NCI-H2171 (cell line): ENCODE data around the gene OSM.

ENCODE experiments used
- DNase-seq: peaks from one replicate; lab custom pipeline; 2025; lab: John Stamatoyannopoulos, UW

OSM gene

DNA sequence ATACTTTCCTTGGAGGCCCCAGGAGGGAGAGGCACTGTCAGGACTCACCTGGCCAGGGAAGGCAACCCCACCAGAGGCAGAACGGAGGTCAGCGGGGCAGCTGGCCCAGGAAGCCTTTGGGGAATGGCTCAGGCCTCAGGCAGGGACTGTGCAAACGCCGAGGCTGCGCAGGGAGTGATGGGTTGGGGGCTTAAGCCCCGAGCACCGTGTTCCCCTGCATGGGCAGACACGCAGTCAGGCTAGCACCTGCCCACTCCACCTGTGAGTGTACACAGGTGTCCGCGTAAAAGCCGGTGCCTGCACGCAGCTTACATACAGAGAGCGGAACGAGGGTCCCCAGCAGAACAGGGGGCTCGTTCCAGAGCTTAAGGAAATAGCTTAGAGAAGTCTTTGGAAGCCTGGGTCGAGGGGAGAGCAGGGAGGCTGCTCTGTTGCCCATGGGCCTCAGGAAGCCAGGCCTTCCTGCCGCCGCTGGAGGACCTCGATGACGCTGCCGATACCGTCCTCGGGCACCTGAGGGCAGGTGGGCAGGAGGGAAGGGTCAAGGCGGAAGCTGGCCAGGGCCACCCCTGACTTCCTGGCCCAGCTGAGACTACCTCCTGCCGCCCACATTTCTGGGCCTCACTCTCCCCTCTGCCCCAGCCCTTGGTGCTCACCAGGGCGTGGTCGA lies 18.7 kb upstream of the OSM start:
- DNase-seq, result no peak

DNA sequence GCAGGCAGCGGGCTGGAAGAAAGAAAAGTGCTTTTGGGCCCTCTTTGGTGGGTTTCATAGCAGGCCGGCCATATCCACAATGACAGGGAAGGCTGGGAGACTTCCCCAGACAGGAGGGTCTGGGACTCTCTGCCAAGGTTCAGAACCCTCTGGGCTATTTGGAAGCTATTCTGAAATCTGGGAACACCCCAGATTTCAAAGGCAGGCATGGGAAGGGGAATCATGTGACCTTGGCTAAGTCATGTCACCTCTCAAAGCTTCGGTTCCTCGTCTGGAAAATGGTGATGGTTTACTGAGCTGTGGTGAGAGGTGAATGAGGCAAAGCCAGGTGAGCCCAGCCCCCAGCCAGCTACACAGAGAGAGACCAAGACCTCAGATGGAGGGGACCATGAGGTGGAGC lies 18.0 kb upstream of the OSM start:
- DNase-seq, result no peak

DNA sequence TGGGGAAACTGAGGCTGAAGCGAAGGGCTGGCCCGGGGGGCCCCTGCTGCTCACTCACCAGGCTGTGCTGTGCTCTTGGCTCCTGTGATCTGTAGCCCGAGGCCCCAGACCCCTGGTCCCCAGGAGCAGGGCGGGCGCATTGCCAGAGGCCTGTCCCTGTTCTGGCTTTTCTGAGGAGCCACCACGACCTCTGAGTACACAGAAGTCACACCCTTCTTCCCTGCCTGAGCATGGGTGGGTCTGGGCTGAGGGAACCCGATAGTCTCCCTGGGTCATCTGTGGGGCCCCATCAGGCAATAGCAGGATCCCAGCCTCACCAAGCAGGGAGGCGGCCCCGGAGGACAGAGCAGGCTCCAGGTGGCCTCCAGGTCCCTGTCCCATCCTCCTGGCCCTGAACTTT lies 17.5 kb upstream of the OSM start:
- no peak for DNase-seq

DNA sequence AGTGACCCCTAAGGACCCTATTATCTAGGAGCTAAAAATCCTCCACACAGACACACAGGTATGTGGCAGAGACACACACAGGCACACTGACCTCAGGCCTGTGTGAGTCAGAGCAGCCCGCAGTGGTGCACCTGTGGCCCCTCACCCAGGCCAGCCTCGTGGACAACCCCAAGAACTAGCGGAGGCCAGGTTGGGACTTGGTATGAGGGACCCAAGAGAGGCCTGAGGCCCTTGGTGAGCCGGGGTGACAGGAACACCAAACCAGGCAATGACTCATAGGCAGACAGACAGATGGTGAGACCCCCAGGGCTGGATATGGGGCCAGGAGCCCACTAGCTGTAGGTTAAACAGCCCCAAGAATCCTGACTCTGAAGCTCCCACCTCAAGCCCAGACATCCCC lies 16.7 kb upstream of the OSM start:
- no peak for DNase-seq

DNA sequence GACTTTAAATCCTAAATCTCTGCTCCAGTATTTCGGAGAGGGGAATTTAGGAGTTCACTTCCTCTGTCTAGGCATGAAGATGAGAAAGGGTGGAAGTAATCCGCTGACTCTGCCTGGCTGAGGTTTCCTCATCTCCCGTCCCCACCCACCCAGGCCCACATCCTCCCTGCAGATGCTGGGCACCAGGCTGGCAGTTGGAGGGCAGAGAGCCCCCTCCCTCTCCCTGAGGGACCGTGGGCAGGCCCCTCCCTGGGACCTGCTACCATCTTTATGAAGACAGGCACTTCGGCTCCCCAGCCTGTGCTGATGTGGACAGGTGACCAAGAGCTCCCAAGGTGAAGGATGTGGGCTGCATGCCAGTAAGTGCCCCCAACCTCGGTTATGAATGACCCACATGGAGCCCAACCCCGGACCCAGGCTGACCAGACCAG lies 16.0 kb upstream of the OSM start:
- no peak for DNase-seq

DNA sequence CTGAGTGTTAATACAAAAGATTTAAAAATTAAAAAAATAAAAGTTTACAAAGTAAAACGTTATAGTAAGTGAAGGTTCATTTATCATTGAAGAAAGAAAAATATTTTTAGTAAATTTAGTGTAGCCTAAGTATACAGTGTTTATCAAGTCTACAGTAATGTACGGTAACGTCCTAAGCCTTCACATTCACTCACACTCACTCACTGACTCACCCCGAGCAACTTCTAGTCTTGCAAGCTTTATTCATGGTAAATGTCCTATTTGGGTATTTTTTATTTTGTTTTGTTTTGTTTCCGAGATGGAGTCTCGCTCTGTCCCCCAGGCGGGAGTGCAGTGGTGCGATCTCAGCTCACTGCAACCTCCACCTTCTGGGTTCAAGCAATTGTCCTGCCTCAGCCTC lies 13.9 kb upstream of the OSM start:
- DNase-seq, result no peak

DNA sequence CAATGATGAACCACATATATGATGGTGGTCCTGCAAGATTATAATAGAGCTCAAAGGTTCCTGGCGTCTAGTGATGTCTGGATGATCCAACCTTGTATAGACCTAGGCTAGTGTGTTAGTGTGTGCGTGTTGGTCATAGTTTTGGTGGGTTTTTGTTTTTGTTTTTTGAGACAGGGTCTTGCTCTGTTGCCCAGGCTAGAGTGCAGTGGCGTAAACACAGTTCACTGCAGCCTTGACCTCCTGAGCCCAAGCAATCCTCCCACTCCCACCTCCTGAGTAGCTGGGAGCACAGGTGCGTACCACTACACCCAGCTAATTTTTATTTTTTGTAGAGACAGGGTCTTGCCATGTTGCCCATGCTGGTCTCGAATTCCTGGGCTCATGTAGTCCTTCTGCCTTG lies 13.3 kb upstream of the OSM start:
- DNase-seq, result no peak

DNA sequence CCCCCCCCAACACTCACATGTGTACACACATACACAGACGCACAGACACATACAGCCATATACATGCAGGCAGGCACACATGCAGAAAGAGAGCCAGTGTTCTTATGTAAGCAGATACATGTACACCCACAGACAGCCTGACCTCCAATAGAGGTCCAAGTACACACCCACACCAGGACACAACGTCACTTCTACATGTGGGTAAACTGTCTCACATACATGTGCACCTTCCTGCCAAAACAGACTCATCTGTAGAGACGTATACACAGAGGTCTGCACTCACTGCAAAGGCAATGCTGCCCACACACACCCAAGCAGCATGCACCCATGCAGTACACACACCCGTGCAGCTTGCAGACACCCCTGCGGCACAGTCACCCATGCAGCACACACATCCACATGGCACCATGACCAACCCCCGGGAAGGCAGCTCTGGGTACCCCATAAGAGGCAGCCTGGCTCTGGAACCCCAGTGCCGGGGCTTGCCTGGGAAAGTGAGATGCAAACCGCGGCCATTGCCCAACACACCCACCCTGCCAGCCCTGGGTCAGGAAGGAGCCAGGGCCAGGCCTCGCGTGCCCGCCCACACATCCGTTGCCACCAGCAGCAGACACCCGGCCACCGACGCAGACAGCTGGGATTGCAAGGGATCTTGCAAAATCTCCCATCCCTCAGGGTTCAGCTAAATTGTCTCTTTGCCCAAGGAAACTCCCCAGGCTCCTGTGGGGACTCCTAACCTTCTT lies 12.6 kb upstream of the OSM start:
- DNase-seq, result no peak

DNA sequence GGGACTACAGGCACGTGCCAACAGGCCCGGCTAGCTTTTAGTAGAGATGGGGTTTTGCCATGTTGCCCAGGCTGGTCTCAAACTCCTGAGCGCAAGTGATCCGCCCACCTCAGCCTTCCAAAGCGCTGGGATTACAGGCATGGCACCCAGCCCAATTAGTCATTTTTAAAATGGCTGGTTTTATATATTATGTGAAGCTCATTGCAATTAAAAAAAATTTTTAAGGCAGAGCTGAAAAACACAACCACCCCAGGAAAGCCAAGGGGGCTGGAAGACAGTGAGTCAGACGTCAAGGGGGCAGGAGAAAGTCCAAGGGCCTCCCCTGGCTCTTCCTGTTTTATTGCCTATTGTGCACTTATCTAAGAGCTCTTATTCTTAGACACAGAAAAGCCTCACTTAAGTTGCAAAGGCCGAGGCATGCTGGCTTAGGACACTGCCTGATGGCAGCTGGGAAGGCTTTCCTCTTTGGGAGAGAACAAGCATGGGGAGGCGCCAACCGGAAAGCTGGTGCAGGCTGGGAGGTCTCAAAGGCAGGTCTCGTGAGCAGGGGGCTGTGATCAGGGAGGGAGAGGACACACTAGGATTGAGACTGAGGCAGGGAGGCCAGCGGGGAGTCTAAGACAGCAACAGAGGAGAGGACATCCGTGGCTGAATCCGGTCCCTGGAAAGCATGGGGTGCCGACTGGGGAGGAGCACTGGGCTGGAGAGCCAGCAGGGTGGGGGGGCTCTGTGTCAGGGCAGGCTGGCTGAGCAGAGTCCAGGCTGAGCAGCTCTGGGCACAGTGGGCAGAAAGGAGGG lies 11.1 kb upstream of the OSM start:
- no peak for DNase-seq

DNA sequence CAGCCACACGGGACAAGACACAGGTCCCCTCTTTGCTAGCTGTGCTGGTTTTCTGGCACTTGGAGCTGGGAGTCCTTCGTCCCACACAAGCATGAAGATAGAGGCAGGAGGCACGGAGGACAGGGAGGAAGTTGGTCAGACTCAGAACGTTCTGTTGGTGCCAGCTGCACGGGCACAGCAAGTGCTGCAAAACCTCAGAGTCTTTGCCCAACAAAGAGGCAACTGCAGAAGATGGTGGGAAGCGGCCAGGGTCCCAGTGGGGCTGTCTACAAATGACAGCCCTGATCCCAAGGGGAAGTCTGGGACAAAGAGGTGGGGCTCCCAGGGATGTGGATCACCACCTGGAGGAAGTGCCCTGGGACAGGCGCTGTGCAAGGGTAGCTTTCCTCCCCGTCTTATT lies 9.4 kb upstream of the OSM start:
- DNase-seq, result no peak

DNA sequence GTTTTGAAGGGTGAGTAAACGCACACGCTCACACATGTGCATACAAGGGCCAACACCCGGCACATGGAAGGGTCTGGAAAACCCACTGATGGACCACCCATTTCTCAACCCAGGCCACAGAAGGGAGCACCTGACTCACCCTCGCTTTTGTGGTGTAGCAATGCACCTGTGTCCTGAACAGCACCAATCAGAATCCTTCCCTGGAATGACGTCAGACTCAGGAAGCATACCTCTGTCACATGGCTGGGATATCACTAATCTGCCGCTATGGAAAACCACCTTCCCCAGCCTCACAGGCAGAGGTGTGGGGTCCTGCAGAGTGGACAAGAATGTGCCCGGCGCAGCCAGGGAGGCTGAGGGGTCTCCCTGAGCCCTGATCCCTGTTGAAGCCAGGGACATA lies 9.0 kb upstream of the OSM start:
- no peak for DNase-seq

DNA sequence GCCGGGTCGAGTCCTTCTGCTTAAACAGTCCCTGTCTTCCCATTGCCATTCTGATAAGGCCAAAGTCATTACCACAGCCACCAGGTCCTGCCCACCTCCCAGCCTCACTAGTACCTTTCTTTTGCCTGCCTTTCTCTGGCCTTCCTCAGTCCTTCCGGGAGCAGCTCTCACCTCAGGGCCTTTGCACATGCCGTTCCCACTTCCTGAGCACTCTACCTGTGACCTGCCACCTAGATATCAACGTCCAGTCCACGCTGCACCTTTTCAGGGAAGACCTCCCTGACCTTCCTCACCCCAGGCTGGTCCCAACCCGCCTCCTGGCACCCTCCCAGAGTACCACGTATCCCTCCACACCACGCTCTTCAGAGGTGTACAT lies 7.8 kb upstream of the OSM start:
- DNase-seq, result no peak

DNA sequence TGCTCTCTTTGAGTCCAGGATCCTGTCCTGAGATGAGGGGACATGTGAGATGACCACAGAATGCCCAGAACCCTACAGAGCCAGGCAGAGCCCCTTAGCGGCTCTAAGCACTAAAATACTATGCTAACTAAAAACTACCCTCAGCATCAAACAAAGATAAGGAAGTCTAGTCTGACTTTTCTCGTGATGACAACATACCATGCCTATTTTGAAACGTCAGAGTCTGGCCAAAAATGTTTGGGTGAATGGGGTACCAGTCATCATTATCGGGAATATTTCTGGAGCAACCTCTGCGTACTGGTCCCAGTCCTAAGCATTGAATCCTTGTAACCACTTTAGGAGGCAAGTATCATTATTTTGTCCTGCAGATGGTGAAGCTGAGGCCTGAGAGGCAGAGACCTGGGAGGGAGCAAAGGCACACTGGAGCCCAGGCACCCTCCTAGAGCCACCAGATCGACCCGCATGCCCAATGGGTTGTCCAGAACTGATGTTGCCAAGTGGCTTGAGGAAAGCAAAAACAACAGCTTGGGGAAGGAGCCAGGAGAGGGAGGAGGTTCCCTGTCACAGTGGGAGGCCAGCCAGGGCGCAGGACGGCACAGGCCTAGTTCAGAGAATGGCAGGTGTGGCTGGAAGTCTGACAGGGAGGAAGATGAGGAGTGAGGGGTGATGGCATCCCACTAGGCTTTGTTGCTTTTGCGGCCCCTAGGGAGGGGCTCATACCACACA lies 7.2 kb upstream of the OSM start:
- DNase-seq, result no peak

DNA sequence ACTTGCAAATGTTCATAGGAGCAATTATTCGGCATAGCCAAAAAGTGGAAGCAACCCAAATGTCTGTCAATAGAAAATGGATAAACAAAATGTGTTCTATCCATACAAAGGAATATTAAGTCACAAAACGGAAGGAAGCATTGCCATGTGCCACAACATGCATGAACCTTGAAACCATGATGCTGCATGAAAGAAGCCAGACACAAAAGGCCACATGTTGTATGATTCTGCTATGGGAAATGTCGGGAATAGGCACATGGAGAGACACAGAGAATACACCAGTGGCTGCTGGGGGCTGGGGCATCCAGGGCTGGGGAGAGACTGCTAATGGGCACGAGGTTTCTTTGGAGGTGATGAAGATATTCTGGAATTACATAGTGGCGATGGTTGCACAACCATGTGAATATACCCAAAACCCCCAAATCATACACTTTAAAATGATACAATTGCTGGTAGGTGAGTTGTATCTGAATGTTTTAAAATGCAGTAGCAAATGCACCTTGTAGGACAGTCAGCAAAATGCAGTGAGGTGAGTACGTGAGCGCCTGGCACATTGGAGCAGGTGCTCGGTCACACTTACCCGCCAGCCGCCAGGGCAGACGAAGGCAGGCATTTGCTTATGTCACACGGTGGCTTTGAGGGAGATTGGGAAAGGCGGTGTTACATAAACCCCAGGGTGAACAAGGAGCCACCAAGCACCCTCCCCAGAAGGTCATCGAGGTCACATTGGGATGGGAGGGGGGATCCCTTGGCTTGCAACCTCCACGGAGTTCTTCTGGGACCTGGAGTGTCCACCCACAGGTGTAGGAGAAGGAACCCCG lies 6.3 kb upstream of the OSM start:
- no peak for DNase-seq

DNA sequence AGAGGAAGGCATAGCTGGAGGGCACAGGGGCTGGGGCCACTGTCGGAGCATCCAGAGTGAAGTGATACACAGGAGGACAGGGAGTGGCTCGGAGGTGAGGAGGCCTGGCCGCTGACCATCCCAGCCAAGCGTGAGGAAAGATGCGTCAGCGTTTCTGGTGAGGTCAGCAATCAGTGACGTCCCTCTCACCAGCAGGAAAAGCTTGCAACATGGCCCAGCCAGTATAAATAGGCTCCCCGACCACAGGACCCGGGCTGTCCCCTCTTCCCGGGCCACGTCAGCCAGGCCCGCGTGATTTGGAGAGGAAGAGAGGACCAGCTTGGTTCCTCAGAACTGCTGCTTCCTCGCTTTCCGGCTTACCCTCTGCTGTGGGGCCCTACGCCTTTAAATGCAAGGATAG lies 4.2 kb upstream of the OSM start:
- DNase-seq, result no peak

DNA sequence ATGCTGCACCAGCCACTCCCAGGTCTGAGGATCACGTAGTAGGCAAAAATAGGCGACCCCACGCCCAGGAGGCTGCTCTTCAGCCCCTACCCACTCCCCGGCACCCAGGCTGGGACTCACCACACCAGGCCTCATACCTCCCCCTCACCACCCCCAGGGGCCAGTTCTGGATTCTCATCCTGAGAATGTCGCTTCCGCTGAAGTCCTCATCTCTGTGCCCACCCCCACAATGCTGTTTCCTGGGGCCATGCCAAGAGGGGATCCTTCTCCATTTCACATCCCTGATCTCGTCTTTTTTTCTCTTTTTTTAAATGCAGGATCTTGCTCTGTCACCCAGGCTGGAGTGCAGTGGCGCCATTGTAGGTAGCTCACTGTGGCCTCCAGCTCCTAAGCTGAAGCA lies 1.7 kb upstream of the OSM start:
- DNase-seq, result no peak

DNA sequence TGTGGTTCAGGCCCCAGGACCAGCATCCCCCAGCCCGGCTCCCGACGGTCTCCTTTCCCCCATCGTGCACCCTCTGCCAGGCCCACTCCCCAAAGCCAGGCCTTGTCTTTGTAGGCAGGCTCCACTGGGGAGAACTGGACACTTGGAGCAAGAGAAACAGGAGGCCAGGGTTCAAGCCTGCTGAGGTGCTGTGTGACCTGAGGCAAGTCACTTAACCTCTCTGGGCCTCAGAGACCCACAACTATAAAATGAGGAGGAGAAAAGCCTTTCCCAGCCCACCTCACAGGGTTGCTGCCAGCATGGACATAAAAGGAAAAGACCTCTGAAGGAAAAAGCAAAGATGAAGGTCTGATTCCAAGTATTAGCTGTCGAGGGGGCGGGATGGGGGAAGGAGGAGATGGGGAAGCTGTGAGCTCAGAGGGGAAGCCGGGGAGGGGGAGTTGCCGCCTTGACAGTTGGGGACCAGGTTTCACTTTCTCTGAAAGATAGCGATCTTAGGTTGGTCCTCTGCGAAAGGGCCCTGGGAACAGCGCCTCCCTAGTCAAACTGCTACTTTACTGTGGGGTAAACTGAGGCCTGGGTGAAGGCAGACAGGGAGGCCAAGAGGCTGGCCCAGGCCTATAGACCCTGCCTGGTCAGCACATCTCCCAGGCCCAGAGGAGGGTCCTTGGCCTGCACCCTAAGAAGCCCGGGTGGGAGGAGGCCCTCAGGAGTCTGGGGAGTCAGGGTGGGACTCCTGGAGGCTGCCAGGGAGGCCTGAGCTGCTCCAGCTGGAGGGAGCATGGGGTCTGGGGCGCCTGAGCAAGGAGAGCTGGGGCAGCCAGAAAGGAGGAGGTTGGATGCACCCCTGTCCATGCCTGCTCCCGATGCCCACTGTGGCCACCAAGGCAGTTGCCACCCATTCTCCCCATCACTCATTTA lies 991 bp upstream of the OSM start:
- no peak for DNase-seq

DNA sequence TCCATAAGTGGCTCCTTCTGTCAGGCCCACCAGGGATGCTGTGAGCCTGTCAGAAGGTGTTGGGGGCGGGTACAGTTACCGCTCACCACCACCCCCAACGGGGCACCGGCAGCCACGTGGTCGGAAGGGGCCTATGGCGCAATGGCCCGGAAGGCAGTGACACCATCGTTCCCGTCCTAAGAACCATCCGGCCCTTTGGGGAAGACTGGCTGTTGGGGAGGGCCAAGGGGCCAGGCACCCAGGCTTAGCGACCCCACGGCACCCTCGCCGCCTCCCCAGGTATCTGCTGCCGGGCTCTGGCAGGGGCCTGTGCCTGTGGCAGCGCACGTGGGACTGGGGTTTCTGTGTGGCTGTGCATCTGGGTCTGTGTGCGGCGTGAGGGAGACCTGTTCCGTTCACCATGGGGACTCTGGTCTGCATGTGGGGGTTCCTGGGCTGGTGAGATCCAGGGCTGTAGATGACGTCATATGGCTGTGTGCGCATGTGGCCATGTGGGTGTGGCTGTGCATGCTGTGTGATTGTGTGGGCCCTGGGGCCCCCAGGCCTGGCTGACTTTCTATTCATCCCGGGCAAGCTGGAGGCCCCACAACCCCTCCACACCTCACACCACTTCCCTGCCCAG lies 717 bp downstream of the OSM start:
- DNase-seq, result no peak

DNA sequence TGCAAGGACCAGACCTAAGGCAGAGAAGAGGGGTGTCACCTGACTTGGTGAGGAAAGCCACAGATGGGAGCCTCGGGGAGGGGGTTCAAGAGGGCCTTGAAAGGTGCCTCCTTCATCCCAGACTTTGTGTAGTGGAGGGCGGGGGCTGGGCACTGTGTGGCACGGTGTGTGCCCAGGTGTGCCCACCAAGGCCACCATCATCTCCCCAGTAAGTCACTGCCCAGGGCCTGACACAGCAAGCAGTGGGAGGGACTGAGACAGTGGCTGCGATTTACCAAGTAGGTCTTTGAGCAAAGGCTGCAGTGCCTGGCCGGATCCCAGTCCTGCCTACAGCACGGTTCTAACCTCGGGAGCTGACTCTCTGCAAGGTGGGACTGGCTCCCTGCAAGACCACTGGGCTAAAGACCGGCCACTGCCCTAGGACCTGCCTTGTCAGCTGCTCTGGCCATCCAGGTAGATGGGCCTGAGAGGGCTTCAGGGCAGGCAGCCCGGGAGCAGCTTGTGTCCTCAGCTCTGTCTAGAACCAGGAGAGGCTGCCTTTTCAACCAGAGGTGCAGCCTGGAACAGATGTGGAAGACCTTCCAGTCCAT lies 1.4 kb downstream of the OSM start:
- DNase-seq, result no peak

DNA sequence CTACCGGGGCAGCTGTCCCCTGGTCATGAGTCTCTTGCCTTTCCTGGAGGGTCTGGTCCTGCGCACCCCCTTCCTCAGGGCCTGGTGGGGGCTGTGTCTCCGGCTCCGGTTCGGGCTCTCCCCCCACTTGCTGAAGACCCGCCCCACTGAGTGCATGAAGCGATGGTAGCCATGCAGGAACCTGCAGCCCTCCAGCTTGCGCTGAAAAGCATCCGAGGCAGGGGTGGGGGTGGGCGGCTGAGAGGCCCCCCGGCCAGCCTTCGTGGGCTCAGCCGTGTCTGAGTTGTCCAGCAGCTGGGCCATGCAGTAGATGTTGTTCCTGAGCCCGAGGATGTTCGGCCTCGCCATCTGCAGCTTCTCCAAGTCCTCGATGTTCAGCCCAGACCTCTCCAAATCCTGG lies 2.8 kb downstream of the OSM start:
- DNase-seq, result no peak
